IPS-18c (cell line): ENCODE data around the gene LMO2.

Experiments
- H3K4me3 ChIP-seq: 2 replicates; pipeline ENCODE4 v1.7.0; 2013; ENCODE audit warnings: low read depth, mild to moderate bottlenecking, low read length, moderate library complexity; ENCODE audit not compliant: insufficient read depth
- H3K9me3 ChIP-seq: one replicate; pipeline ENCODE4 v1.6.1; 2013; ENCODE audit warnings: mild to moderate bottlenecking, low read length, moderate library complexity; ENCODE audit not compliant: control insufficient read depth, insufficient read depth

Gene LMO2

GRCh38 chr11:33819278-33820035 lies 72.4 kb downstream of the LMO2 start:
- Histone ChIP-seq H3K4me3 (no peak overlapping the region), H3K9me3 (no peaks in the 10 kb centered on the region)
